ENCODE results near the gene MAP2K5. TPM values are rescaled to one million over a fixed set of nuclear protein-coding genes. Genes with fewer than 3 reads are reported as not detected.

The MAP2K5 gene
- total and polyA plus RNA-seq, 2 donors from 2014 or later, result 14.1 to 18.6 TPM

DNA sequence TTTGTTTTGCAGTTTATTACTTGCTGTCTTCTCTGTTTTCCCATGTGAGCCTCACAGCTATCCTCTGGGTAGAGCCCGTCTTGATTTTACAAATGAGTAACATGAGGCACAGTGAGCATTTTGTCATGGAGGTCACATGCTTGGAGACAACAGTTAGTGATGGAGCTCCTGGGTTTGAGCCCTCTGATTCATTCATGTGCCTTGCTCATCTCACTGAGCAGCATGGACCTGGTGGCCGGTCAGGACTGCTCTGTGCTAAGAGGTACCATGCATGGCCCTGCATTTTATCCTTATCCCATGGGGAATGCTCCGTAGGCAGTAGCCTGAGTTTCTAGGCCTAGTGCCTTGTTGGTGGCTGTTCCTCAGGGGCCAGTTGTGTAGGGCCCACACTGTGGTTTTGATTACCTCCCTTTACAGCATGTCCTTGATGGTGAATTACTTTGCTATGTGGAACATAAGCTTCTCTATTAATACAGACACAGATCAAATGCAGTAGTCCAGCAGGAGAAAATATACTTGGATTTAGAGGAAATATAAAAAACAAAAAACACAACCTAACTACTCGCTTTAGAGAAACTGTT lies 35.6 kb downstream of the MAP2K5 start:
- no peak overlapping the region for H3K4me3 ChIP-seq (ENCODE audit: low read length in 3 of 3)

DNA sequence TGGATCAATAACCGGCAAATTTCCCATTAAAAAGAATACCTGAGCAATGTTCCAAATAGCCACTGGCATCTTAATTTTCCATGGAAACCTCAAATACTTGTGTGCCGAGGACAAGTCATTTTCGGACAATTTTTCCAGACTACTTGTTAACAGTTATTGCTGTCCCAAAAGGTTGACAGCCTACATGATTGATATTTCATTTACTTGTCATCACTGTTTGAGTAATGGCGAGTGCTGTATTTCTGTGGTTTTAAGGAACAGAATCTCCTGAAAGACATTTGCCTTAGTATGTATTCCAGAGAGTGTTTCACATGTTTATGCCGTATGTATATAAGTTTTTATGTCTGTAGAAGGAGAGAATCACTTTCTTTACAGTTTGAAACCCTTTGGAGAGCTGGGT lies 36.7 kb downstream of the MAP2K5 start:
- H3K27me3 ChIP-seq (ENCODE audit: control insufficient read depth, insufficient read depth, low read length), result no peaks in the 10 kb centered on the region
- TF ChIP-seq, protein P1, sequence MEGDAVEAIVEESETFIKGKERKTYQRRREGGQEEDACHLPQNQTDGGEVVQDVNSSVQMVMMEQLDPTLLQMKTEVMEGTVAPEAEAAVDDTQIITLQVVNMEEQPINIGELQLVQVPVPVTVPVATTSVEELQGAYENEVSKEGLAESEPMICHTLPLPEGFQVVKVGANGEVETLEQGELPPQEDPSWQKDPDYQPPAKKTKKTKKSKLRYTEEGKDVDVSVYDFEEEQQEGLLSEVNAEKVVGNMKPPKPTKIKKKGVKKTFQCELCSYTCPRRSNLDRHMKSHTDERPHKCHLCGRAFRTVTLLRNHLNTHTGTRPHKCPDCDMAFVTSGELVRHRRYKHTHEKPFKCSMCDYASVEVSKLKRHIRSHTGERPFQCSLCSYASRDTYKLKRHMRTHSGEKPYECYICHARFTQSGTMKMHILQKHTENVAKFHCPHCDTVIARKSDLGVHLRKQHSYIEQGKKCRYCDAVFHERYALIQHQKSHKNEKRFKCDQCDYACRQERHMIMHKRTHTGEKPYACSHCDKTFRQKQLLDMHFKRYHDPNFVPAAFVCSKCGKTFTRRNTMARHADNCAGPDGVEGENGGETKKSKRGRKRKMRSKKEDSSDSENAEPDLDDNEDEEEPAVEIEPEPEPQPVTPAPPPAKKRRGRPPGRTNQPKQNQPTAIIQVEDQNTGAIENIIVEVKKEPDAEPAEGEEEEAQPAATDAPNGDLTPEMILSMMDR (IDR thresholded peaks at IDR 0.05; ENCODE audit: borderline replicate concordance, extremely low read depth, insufficient read depth), result no peak
- no peaks in the 10 kb centered on the region for H3K4me1 ChIP-seq (ENCODE audit: control insufficient read depth in 2 of 3, insufficient read depth in 2 of 3, low read depth in 1 of 3, low read length in 3 of 3)
- intact Hi-C loops (cut with DNase I), result no loop called here
- DNase-seq (no peak), FAIRE-seq (no peak)
- H3K27ac ChIP-seq (ENCODE audit: low read depth in 2 of 2, low read length in 2 of 2), result no peak overlapping the region
- no peak overlapping the region for H3K4me3 ChIP-seq (ENCODE audit: low read length in 3 of 3)
- H3K9me3 ChIP-seq (ENCODE audit: control insufficient read depth in 2 of 3, insufficient read depth in 1 of 3, low read length in 3 of 3), result no peaks in the 10 kb centered on the region
- no peaks in the 10 kb centered on the region for H3K36me3 ChIP-seq (ENCODE audit: control insufficient read depth in 2 of 3, insufficient read depth in 3 of 3, low read length in 3 of 3)
- H3K9ac ChIP-seq (ENCODE audit: low read length in 3 of 3), result no peak overlapping the region

More for the DNA sequence above, 35.6 kb downstream of the MAP2K5 start:
- Histone ChIP-seq H3K36me3 (ENCODE audit: control insufficient read depth in 2 of 3, insufficient read depth in 3 of 3, low read length in 3 of 3) (no peaks in the 10 kb centered on the region), H3K27me3 (ENCODE audit: control insufficient read depth, insufficient read depth, low read length) (no peaks in the 10 kb centered on the region), H3K9ac (ENCODE audit: low read length in 3 of 3) (no peak overlapping the region), H3K9me3 (ENCODE audit: control insufficient read depth in 2 of 3, insufficient read depth in 1 of 3, low read length in 3 of 3) (no peaks in the 10 kb centered on the region), H3K4me1 (ENCODE audit: control insufficient read depth in 2 of 3, insufficient read depth in 2 of 3, low read depth in 1 of 3, low read length in 3 of 3) (no peaks in the 10 kb centered on the region), H3K27ac (ENCODE audit: low read depth in 2 of 2, low read length in 2 of 2) (no peak overlapping the region)
- DNase-seq, result no peak
- intact Hi-C loops (cut with DNase I), result no loop called here
- FAIRE-seq, result no peak
- TF ChIP-seq, protein P1 (IDR thresholded peaks at IDR 0.05; ENCODE audit: borderline replicate concordance, extremely low read depth, insufficient read depth), result no peak

GRCh38 chr15:67579967-67580366 lies 37.5 kb downstream of the MAP2K5 start:
- Histone ChIP-seq H3K36me3 (ENCODE audit: control insufficient read depth in 2 of 3, insufficient read depth in 3 of 3, low read length in 3 of 3) (no peaks in the 10 kb centered on the region), H3K27ac (ENCODE audit: low read depth in 2 of 2, low read length in 2 of 2) (no peak overlapping the region), H3K9me3 (ENCODE audit: control insufficient read depth in 2 of 3, insufficient read depth in 1 of 3, low read length in 3 of 3) (no peaks in the 10 kb centered on the region), H3K9ac (ENCODE audit: low read length in 3 of 3) (no peak overlapping the region), H3K4me1 (ENCODE audit: control insufficient read depth in 2 of 3, insufficient read depth in 2 of 3, low read depth in 1 of 3, low read length in 3 of 3) (no peaks in the 10 kb centered on the region), H3K27me3 (ENCODE audit: control insufficient read depth, insufficient read depth, low read length) (no peaks in the 10 kb centered on the region), H3K4me3 (ENCODE audit: low read length in 3 of 3) (no peak overlapping the region)
- no peak for FAIRE-seq
- no peak for DNase-seq
- TF ChIP-seq, protein P1 (IDR thresholded peaks at IDR 0.05; ENCODE audit: borderline replicate concordance, extremely low read depth, insufficient read depth), result no peak
- intact Hi-C loops (cut with DNase I), result no loop called here

- Histone ChIP-seq H3K27ac (ENCODE audit: low read depth in 2 of 2, low read length in 2 of 2) (no peak overlapping the region), H3K4me1 (ENCODE audit: control insufficient read depth in 2 of 3, insufficient read depth in 2 of 3, low read depth in 1 of 3, low read length in 3 of 3) (no peaks in the 10 kb centered on the region), H3K9me3 (ENCODE audit: control insufficient read depth in 2 of 3, insufficient read depth in 1 of 3, low read length in 3 of 3) (no peaks in the 10 kb centered on the region), H3K27me3 (ENCODE audit: control insufficient read depth, insufficient read depth, low read length) (no peaks in the 10 kb centered on the region), H3K4me3 (ENCODE audit: low read length in 3 of 3) (no peak overlapping the region), H3K36me3 (ENCODE audit: control insufficient read depth in 2 of 3, insufficient read depth in 3 of 3, low read length in 3 of 3) (peaks cover 2 to 16% (median 12%) of the 10 kb centered on the region in 3 donors), H3K9ac (ENCODE audit: low read length in 3 of 3) (no peak overlapping the region)
- FAIRE-seq (no peak), DNase-seq (peak in 2 of 5 donors; percentile 17 to 48)
- intact Hi-C loops (cut with DNase I), result no loop called here
- TF ChIP-seq, protein P1 (IDR thresholded peaks at IDR 0.05; ENCODE audit: borderline replicate concordance, extremely low read depth, insufficient read depth), result no peak
Observed at GRCh38 chr15:67584157-67584556, 41.7 kb downstream of the MAP2K5 start.
